GM12875 (cell line): Measurements from ENCODE around the gene LST1.
A peak's percentile ranks its signal among the peaks of the same experiment; 100 is the strongest.

Experiments used
- H3K4me3 ChIP-seq: one replicate; pipeline ENCODE4 v1.5.1; 2011; ENCODE audit warnings: low read depth, low read length, control low read depth
- TF ChIP-seq, protein P1 (sequence below): IDR thresholded peaks from 2 replicates; pipeline ENCODE4 v1.5.1; 2011; ENCODE audit warnings: low read depth, mild to moderate bottlenecking, control low read depth, inconsistent platforms, low read length, moderate library complexity, borderline replicate concordance; ENCODE audit not compliant: insufficient read depth

LST1 gene

GRCh38 chr6:31617010-31617409 lies 30.9 kb downstream of the LST1 start:
- TF ChIP-seq, protein P1, sequence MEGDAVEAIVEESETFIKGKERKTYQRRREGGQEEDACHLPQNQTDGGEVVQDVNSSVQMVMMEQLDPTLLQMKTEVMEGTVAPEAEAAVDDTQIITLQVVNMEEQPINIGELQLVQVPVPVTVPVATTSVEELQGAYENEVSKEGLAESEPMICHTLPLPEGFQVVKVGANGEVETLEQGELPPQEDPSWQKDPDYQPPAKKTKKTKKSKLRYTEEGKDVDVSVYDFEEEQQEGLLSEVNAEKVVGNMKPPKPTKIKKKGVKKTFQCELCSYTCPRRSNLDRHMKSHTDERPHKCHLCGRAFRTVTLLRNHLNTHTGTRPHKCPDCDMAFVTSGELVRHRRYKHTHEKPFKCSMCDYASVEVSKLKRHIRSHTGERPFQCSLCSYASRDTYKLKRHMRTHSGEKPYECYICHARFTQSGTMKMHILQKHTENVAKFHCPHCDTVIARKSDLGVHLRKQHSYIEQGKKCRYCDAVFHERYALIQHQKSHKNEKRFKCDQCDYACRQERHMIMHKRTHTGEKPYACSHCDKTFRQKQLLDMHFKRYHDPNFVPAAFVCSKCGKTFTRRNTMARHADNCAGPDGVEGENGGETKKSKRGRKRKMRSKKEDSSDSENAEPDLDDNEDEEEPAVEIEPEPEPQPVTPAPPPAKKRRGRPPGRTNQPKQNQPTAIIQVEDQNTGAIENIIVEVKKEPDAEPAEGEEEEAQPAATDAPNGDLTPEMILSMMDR: no peak
- no peak overlapping the region for H3K4me3 ChIP-seq

DNA sequence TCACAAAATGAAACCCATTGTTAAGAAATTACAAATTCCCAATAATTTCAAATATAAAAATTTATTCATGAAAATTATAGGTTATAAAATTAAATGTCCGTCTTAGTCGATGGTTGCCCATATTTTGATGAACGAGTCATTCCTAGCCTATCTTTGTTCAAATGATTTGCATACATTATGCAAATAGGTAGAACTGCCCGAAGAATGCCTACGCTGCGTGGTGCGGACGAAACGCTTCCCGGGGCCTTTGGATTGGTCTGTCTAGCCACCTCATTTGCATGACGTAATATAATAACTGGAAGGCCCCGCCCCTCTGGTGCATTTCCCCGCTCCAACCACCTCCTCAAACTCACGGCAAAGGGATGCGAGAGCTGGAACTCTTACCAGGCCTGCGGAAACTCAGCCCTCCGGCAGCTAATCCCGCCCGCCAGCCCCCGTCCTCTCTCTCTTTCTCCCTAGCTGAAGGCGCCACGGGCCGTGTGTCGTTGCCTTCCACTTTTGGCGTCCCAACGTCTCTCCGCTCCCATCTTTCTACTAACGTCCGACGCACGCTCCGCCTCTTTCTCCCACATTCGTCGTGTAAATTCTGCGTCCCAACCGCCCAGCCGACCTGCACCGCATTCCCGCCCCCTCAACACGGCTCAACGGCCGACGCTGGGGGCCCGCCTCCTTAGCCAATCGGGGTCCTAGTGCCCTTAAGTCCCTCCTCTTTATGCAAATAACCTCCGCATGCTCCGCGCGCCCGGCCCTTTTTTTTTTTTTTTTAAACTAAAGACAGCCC lies 33.9 kb downstream of the LST1 start:
- TF ChIP-seq, protein P1: no peak

GRCh38 chr6:31620586-31621319 lies 34.7 kb downstream of the LST1 start, which contains the start of gene PRRC2A:
TSS of gene PRRC2A (plus strand) at chr6:31620715. CDS start at chr6:31622790, 2,075 bp downstream.
- TF ChIP-seq, protein P1: no peak
- peak within 1 kb of the TSS; percentile 69 for H3K4me3 ChIP-seq

More for the DNA sequence above, 33.9 kb downstream of the LST1 start:
- peak overlapping the region; percentile 58 for H3K4me3 ChIP-seq

GRCh38 chr6:31621320-31621939 lies 35.4 kb downstream of the LST1 start:
- TF ChIP-seq, protein P1: no peak
- H3K4me3 ChIP-seq: peak overlapping the region; percentile 69

DNA sequence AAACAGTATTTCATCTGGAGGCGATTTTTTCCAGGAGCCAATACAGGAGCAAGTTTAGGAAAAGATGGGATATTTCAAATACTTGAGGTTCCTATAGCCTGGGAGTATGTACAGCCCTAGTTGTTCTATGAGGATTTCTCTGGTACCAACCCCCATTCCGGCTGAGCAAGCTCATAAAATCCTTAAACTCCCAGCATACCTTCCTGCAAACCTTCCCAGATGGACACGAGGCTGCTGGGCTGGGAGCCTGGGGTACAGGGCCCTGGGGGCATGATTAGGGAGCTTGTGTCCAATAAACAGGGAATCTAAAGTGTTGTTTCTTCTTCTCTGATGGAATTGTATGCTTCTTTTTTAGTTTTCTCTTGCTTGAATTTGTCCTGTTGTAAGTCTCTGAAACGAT lies 35.9 kb downstream of the LST1 start:
- TF ChIP-seq, protein P1: no peak
- peak overlapping the region; percentile 69 for H3K4me3 ChIP-seq

DNA sequence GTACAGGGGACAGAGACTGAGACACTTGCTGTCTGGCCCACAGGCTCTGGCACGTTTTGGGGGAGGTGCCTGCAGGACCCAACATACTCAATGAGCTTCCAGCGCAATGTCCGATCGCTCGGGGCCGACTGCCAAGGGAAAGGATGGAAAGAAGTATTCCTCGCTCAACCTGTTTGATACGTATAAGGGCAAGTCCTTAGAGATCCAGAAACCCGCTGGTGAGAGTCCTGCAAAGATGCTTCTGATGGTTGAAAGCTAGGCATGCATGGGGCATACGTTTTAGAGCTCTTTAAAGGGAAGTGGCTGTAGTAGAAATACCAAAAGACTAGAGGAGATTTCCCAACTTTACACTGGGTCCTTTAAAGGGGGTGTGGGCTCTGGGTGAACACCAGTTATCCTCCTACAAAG lies 36.6 kb downstream of the LST1 start:
- no peak overlapping the region for H3K4me3 ChIP-seq
- TF ChIP-seq, protein P1: no peak
